Measurements from ENCODE around the gene TTC23.

- TF ChIP-seq POLR2AphosphoS5 (IDR thresholded peaks at IDR 0.05; ENCODE audit: low read depth, low read length) (no peak), TAF1 (IDR thresholded peaks at IDR 0.05; ENCODE audit: borderline replicate concordance, low read depth, low read length) (no peak), POLR2A (IDR thresholded peaks at IDR 0.05; ENCODE audit: low read depth, low read length) (no peak)
Observed at GRCh38 chr15:99267957-99268356, 18.6 kb upstream of the TTC23 start.

Measured in GM12892 (cell line).